Suprapubic skin (tissue), 4 donors: ENCODE measurements around the gene TUBA4A. TPM values are rescaled to one million over a fixed set of nuclear protein-coding genes. Genes with fewer than 3 reads are reported as not detected.

Experiments
- DNase-seq, 2 donors: peaks; one replicate each; pipeline ENCODE4 v3.0.0-alpha.2; 2019; ENCODE audit warnings: low spot score in 2 of 2
- H3K27ac ChIP-seq: fragments of 200-600 bp; sonication (generic); one replicate; pipeline ENCODE4 v1.5.1; 2019
- H3K27me3 ChIP-seq: fragments of 200-600 bp; sonication (generic); one replicate; pipeline ENCODE4 v1.5.1; 2019
- H3K36me3 ChIP-seq: fragments of 200-600 bp; sonication (generic); one replicate; pipeline ENCODE4 v1.5.1; 2019
- H3K4me1 ChIP-seq: fragments of 200-600 bp; sonication (generic); one replicate; pipeline ENCODE4 v1.5.1; 2019
- H3K4me3 ChIP-seq: fragments of 200-600 bp; sonication (generic); one replicate; pipeline ENCODE4 v1.5.1; 2019; ENCODE audit warnings: mild to moderate bottlenecking
- H3K9me3 ChIP-seq: fragments of 200-600 bp; sonication (generic); one replicate; pipeline ENCODE4 v1.5.1; 2019
- CTCF ChIP-seq, 2 donors: fragments of 200-600 bp in 1 of 2; fragments of 450-650 bp in 1 of 2; sonication (generic) in 1 of 2; IDR thresholded peaks; one replicate each; pipeline ENCODE4 v1.5.1; 2016 to 2019; ENCODE audit warnings: antibody characterized with exemption in 2 of 2, mild to moderate bottlenecking in 1 of 2, moderate library complexity in 1 of 2
- EP300 ChIP-seq: sonication (generic); formaldehyde crosslinking; IDR thresholded peaks from one replicate; pipeline ENCODE4 v1.6.1; 2017; ENCODE audit warnings: antibody characterized with exemption
- POLR2A ChIP-seq, 2 donors: fragments of 450-650 bp; IDR thresholded peaks; one replicate each; pipeline ENCODE4 v1.6.1; 2017; ENCODE audit warnings: antibody characterized with exemption in 2 of 2, mild to moderate bottlenecking in 2 of 2, moderate library complexity in 2 of 2
- POLR2AphosphoS5 ChIP-seq, 3 donors: sonication (generic); formaldehyde crosslinking; IDR thresholded peaks; one replicate each; pipeline ENCODE4 v1.6.1; 2017; ENCODE audit warnings: antibody characterized with exemption in 3 of 3
- whole genome bisulfite sequencing: methylation state at CpG from one replicate; pipeline ENCODE4 v1.1.5; 2018; 5-methylcytosine and 5-hydroxymethylcytosine counted together
- total RNA-seq, 4 donors: library from RNA; depleted of rRNA; stranded (reverse); fragments of >200 nt; gene quantifications; one replicate each; pipeline ENCODE4 v1.1.0, GENCODE V29; 2016

Gene TUBA4A
- total RNA-seq, 4 donors from 2014 or later = 194 to 530 (median 394) TPM

GRCh38 chr2:219297766-219298456 is 44.2 kb upstream of the TUBA4A start:
- TF ChIP-seq POLR2AphosphoS5 (IDR thresholded peaks at IDR 0.05) = no peak
- no peak for TF ChIP-seq CTCF (IDR thresholded peaks at IDR 0.05)
- TF ChIP-seq EP300 = no peak
- no peak for TF ChIP-seq POLR2A (IDR thresholded peaks at IDR 0.05)
- no peak for DNase-seq

GRCh38 chr2:219296631-219297391 is 43.1 kb upstream of the TUBA4A start:
- no peak overlapping the region for H3K4me3 ChIP-seq
- no peak for DNase-seq
- no peaks in the 10 kb centered on the region for H3K36me3 ChIP-seq
- WGBS = 94% methylated on average over 12 of the region's 25 CpGs
- peaks cover 19% of the 10 kb centered on the region for H3K4me1 ChIP-seq
- TF ChIP-seq CTCF (IDR thresholded peaks at IDR 0.05) = no peak
- TF ChIP-seq POLR2A (IDR thresholded peaks at IDR 0.05) = no peak
- no peak for TF ChIP-seq POLR2AphosphoS5 (IDR thresholded peaks at IDR 0.05)
- no peak for TF ChIP-seq EP300
- peaks cover 16% of the 10 kb centered on the region for H3K27me3 ChIP-seq
- H3K27ac ChIP-seq = no peak overlapping the region
- H3K9me3 ChIP-seq = no peaks in the 10 kb centered on the region

More at GRCh38 chr2:219297766-219298456, 44.2 kb upstream of the TUBA4A start:
- WGBS = 80% methylated on average over 11 of the region's 14 CpGs
- Histone ChIP-seq H3K27me3 (peaks cover 27% of the 10 kb centered on the region), H3K27ac (no peak overlapping the region), H3K4me1 (peaks cover 19% of the 10 kb centered on the region), H3K4me3 (no peak overlapping the region), H3K36me3 (no peaks in the 10 kb centered on the region), H3K9me3 (no peaks in the 10 kb centered on the region)

- WGBS = 82% methylated on average over 14 of the region's 14 CpGs
- Histone ChIP-seq H3K4me1 (peaks cover 19% of the 10 kb centered on the region), H3K27ac (no peak overlapping the region), H3K9me3 (no peaks in the 10 kb centered on the region), H3K27me3 (peaks cover 10% of the 10 kb centered on the region), H3K4me3 (no peak overlapping the region), H3K36me3 (no peaks in the 10 kb centered on the region)
- TF ChIP-seq CTCF (IDR thresholded peaks at IDR 0.05) = no peak
- TF ChIP-seq POLR2A (IDR thresholded peaks at IDR 0.05) = no peak
- no peak for TF ChIP-seq EP300
- no peak for TF ChIP-seq POLR2AphosphoS5 (IDR thresholded peaks at IDR 0.05)
- DNase-seq = no peak
Observed at GRCh38 chr2:219296142-219296541, 42.4 kb upstream of the TUBA4A start.

GRCh38 chr2:219294356-219295351 is 40.9 kb upstream of the TUBA4A start:
- TF ChIP-seq EP300 (no peak), CTCF (IDR thresholded peaks at IDR 0.05) (peak; percentile 95 to 99), POLR2AphosphoS5 (IDR thresholded peaks at IDR 0.05) (peak in 1 of 3 donors; percentile 25)
- DNase-seq = peak; percentile 87 to 93
- Histone ChIP-seq H3K27me3 (peaks cover 4% of the 10 kb centered on the region), H3K9me3 (no peaks in the 10 kb centered on the region), H3K27ac (no peak overlapping the region), H3K36me3 (no peaks in the 10 kb centered on the region), H3K4me3 (peak overlapping the region; percentile 54), H3K4me1 (peaks cover 27% of the 10 kb centered on the region)
- 15% methylated on average over 38 of the region's 67 CpGs for WGBS
